ENCODE data around the gene SMIM45.

- TF ChIP-seq MAZ (IDR thresholded peaks at IDR 0.05; ENCODE audit: borderline replicate concordance, low read depth, low read length) (no peak), RFX5 (IDR thresholded peaks at IDR 0.05; ENCODE audit: low read depth, low read length) (no peak), CTCF (conservative IDR thresholded peaks at IDR 0.05; ENCODE audit: low read depth, low read length) (no peak), POLR2A (IDR thresholded peaks at IDR 0.05; ENCODE audit: low read depth, low read length) (no peak), MXI1 (IDR thresholded peaks at IDR 0.05; ENCODE audit: borderline replicate concordance, low read depth, low read length) (no peak)
Measured at GRCh38 chr22:41983513-41984405, 31.8 kb downstream of the SMIM45 start.

Data from IMR-90 (cell line).